B cell (primary cell): ENCODE results near the gene TPGS2. TPM values are rescaled to one million over a fixed set of nuclear protein-coding genes. Genes with fewer than 3 reads are reported as not detected.

Source experiments
- ATAC-seq: fragments of 200-7000 bp; cut with Tn5 transposase; one replicate; pipeline ENCODE4 v1.10.0; 2021; ENCODE audit warnings: low read depth, mild to moderate bottlenecking, moderate number of reproducible peaks, moderate library complexity
- CTCF ChIA-PET: fragments of 350-600 bp; sonication (Branson Sonifier 250); formaldehyde crosslinking; loops from one replicate; lab custom pipeline; 2021; ENCODE audit warnings: antibody characterized with exemption, inconsistent platforms; lab: Charles Lee
- POLR2A ChIA-PET: fragments of 350-600 bp; sonication (Branson Sonifier 250); formaldehyde crosslinking; loops from one replicate; lab custom pipeline; 2021; ENCODE audit warnings: antibody characterized with exemption; lab: Charles Lee
- DNase-seq: peaks from one replicate; pipeline ENCODE4 v3.0.0; 2013
- H2AFZ ChIP-seq: 2 replicates; pipeline ENCODE4 v1.6.1; 2012; ENCODE audit warnings: mild to moderate bottlenecking, low read depth, low read length; ENCODE audit not compliant: insufficient read depth, poor library complexity, severe bottlenecking
- H3K27ac ChIP-seq, 2 donors: 1 replicate in 1 of 2; 2 replicates in 1 of 2; pipeline ENCODE4 v1.5.1; 2012 to 2013; ENCODE audit warnings: low read length in 2 of 2, mild to moderate bottlenecking in 2 of 2, moderate library complexity in 1 of 2
- H3K27me3 ChIP-seq, 4 experiments: fragments of 200-600 bp in 1 of 4; sonication (generic) in 1 of 4; replicated peaks in 1 of 4; 1 replicate in 2 of 4; 2 replicates in 2 of 4; pipeline versions ENCODE4 v1.6.1 to v1.7.0; 2013 to 2016; ENCODE audit warnings: low read length in 3 of 4, mild to moderate bottlenecking in 2 of 4, mixed read lengths in 1 of 4, moderate library complexity in 1 of 4; ENCODE audit not compliant: insufficient read depth in 4 of 4, control insufficient read depth in 3 of 4; ENCODE audit errors: control extremely low read depth in 1 of 4
- H3K36me3 ChIP-seq, 2 experiments: replicated peaks in 1 of 2; 1 replicate in 1 of 2; 2 replicates in 1 of 2; pipeline versions ENCODE4 v1.6.1 to v1.7.1; 2013; ENCODE audit warnings: low read length in 1 of 2; ENCODE audit not compliant: insufficient read depth in 2 of 2, control insufficient read depth in 1 of 2; ENCODE audit errors: control extremely low read depth in 1 of 2, extremely low read depth in 1 of 2
- H3K4me1 ChIP-seq, 2 donors: fragments of 200-600 bp in 1 of 2; sonication (generic) in 1 of 2; 1 replicate in 1 of 2; 2 replicates in 1 of 2; pipeline versions ENCODE4 v1.5.1 to v1.6.1; 2013 to 2017; ENCODE audit warnings: low read length in 2 of 2; ENCODE audit not compliant: control insufficient read depth in 2 of 2, insufficient read depth in 2 of 2
- H3K4me2 ChIP-seq: replicated peaks from 2 replicates; pipeline ENCODE3; 2012; ENCODE audit warnings: mild to moderate bottlenecking, low read depth, low read length; ENCODE audit not compliant: poor library complexity, severe bottlenecking
- H3K4me3 ChIP-seq, 5 experiments: fragments of 200-600 bp in 1 of 5; sonication (generic) in 1 of 5; 1 replicate in 3 of 5; 2 replicates in 2 of 5; pipeline versions ENCODE4 v1.5.1 to v1.7.0; 2011 to 2016; ENCODE audit warnings: low read length in 4 of 5, mild to moderate bottlenecking in 4 of 5, low read depth in 2 of 5, control low read depth in 1 of 5, moderate library complexity in 1 of 5; ENCODE audit not compliant: insufficient read depth in 1 of 5; ENCODE audit errors: control extremely low read depth in 1 of 5, extremely low read depth in 1 of 5
- H3K79me2 ChIP-seq: fragments of 200-600 bp; sonication (generic); one replicate; pipeline ENCODE4 v1.6.0; 2016; ENCODE audit warnings: low read length; ENCODE audit not compliant: control insufficient read depth, insufficient read depth
- H3K9ac ChIP-seq: fragments of 200-600 bp; sonication (generic); 2 replicates; pipeline ENCODE4 v1.6.1; 2017; ENCODE audit warnings: mild to moderate bottlenecking, low read length, moderate library complexity
- H3K9me3 ChIP-seq, 3 donors: one replicate each; pipeline versions ENCODE4 v1.6.1 to v1.7.1; 2013; ENCODE audit warnings: low read length in 2 of 3; ENCODE audit not compliant: control insufficient read depth in 2 of 3, insufficient read depth in 1 of 3; ENCODE audit errors: control extremely low read depth in 1 of 3
- H4K20me1 ChIP-seq: 2 replicates; pipeline ENCODE4 v1.6.0; 2012; ENCODE audit warnings: mild to moderate bottlenecking, low read length; ENCODE audit not compliant: insufficient read depth, control insufficient read depth, poor library complexity, severe bottlenecking
- H3K27ac Mint-ChIP-seq: one replicate; pipeline ENCODE4 v1.8.0; 2021; ENCODE audit warnings: mixed read lengths
- H3K27me3 Mint-ChIP-seq: one replicate; pipeline ENCODE4 v1.8.0; 2021; ENCODE audit warnings: mixed read lengths
- H3K4me1 Mint-ChIP-seq: one replicate; pipeline ENCODE4 v1.8.0; 2021; ENCODE audit warnings: mixed read lengths
- H3K4me3 Mint-ChIP-seq: one replicate; pipeline ENCODE4 v1.8.0; 2021; ENCODE audit warnings: mixed read lengths
- H3K9me3 Mint-ChIP-seq: one replicate; pipeline ENCODE4 v1.8.0; 2022; ENCODE audit warnings: mixed read lengths; ENCODE audit not compliant: insufficient read depth
- EZH2 ChIP-seq: IDR thresholded peaks from 2 replicates; pipeline ENCODE4 v1.6.1; 2012; ENCODE audit warnings: borderline replicate concordance, low read depth, mild to moderate bottlenecking, moderate library complexity, low read length; ENCODE audit not compliant: insufficient read depth, poor library complexity, severe bottlenecking
- WGBS: methylation state at CpG from one replicate; pipeline ENCODE4 v1.1.5; 2013; ENCODE audit warnings: missing lambda C conversion rate; ENCODE audit not compliant: insufficient coverage; 5-methylcytosine and 5-hydroxymethylcytosine counted together
- intact Hi-C: fragments of 100-400 bp; cut with micrococcal nuclease; formaldehyde crosslinking; loops from one replicate; pipeline ENCODE4 v1.10.0; 2022
- polyA plus RNA-seq: library from polyadenylated mRNA; depleted of rRNA; stranded (reverse); fragments of >200 nt; gene quantifications from 2 replicates; pipeline ENCODE4 v1.2.3, GENCODE V29; 2012
- total RNA-seq, 2 donors: library from RNA; stranded (reverse); fragments of 120-200 nt in 1 of 2; gene quantifications; 1 replicate in 1 of 2; 2 replicates in 1 of 2; pipeline versions ENCODE4 v1.2.3 to v1.2.4, GENCODE V29; 2013 to 2022
- TF ChIP-seq, protein P1 (sequence below): fragments of 200-600 bp; IDR thresholded peaks from one replicate; pipeline ENCODE4 v1.8.0; 2022; ENCODE audit warnings: antibody characterized with exemption, mild to moderate bottlenecking

The TPGS2 gene
- total and polyA plus RNA-seq, 2 donors (not counting 1 experiment from before 2014, with no cell fraction given) = 45.2 to 50.9 TPM

DNA sequence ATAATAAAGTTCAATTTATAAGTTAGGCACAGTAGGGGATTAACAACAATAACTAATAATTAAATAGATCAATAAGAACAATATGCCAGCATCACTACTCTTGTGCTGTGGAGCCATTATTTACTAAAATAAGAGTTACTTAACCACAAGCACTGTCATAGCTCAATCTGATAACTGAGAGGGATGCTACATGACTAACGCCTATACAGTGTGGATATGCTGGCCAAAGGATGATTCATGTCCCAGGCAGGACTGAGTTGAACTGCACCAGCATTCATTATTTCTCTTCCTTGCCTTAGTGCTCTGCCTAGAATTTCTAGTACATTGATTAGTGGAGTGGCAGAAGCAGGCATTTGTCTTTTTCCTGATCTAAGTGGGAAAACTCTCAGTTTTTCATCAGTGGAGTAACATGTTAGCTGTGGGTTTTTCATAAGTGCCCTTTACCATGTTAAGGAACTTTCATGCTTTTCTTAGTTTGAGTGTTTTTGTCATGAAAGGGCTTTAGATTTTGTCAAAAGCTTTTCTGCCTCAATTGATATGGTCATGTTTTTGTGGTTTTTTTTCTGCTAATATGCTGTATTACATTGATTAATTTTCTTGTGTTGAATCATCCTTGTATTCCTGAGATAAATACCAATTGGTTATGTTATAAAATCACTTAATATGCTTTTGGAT lies 21.9 kb upstream of the TPGS2 start:
- H3K4me3 Mint-ChIP-seq = no peak overlapping the region
- no peaks in the 10 kb centered on the region for H3K4me1 Mint-ChIP-seq
- no peak overlapping the region for H3K27ac Mint-ChIP-seq
- no peak overlapping the region for H3K27ac ChIP-seq
- no CpG with 5 or more reads among the region's 1 CpG for WGBS
- peaks cover 0 to 6% (median 0%) of the 10 kb centered on the region in 3 donors for H3K9me3 ChIP-seq
- peaks cover 4% of the 10 kb centered on the region for H3K9me3 Mint-ChIP-seq
- H4K20me1 ChIP-seq = no peaks in the 10 kb centered on the region
- no peaks in the 10 kb centered on the region for H3K79me2 ChIP-seq
- no peak overlapping the region for H3K9ac ChIP-seq
- no peaks in the 10 kb centered on the region for H3K4me1 ChIP-seq
- H3K27me3 Mint-ChIP-seq = no peaks in the 10 kb centered on the region
- H2AFZ ChIP-seq = no peak overlapping the region
- intact Hi-C loops = no loop called here
- DNase-seq = no peak
- no peaks in the 10 kb centered on the region for H3K27me3 ChIP-seq
- ChIA-PET POLR2A (no interaction called here), CTCF (no interaction called here)
- H3K4me2 ChIP-seq = no peak overlapping the region
- H3K4me3 ChIP-seq = no peak overlapping the region
- TF ChIP-seq, protein P1, sequence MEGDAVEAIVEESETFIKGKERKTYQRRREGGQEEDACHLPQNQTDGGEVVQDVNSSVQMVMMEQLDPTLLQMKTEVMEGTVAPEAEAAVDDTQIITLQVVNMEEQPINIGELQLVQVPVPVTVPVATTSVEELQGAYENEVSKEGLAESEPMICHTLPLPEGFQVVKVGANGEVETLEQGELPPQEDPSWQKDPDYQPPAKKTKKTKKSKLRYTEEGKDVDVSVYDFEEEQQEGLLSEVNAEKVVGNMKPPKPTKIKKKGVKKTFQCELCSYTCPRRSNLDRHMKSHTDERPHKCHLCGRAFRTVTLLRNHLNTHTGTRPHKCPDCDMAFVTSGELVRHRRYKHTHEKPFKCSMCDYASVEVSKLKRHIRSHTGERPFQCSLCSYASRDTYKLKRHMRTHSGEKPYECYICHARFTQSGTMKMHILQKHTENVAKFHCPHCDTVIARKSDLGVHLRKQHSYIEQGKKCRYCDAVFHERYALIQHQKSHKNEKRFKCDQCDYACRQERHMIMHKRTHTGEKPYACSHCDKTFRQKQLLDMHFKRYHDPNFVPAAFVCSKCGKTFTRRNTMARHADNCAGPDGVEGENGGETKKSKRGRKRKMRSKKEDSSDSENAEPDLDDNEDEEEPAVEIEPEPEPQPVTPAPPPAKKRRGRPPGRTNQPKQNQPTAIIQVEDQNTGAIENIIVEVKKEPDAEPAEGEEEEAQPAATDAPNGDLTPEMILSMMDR = no peak
- no peak for TF ChIP-seq EZH2
- no peak for ATAC-seq
- H3K36me3 ChIP-seq = no peaks in the 10 kb centered on the region

DNA sequence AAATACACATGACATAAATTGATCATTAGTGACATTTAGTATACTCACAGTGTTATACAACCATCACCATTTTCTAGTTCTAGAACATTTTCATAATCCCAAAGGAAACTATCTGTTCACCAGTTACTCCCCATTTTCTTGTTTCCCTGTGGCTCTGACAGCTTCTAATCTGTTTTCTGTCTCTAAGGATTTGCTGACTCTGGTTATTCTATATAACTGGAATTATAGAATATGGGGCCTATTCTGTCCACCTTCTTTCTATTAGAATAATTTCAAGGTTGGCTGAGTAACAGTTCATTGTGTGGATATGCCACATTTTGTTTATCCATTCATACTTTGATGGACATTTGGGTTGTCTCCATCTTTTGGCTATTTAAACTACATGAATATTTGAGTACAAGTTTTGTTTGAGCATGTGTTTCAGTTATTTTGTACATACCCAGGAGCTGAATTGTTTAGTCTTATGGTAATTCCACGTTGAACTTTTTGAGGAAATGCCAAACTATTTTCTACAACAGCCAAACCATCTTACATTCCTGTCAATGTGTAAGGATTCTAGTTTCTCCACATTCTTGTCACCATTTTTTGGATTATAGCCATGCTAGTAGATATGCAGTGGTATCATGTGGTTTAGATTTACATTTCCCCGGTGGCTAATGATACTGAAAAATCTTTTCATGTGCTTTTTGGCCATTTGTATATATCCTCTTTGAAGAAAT lies 20.6 kb upstream of the TPGS2 start:
- ChIA-PET POLR2A (no interaction called here), CTCF (no interaction called here)
- no peak overlapping the region for H3K4me3 ChIP-seq
- no peaks in the 10 kb centered on the region for H3K4me1 ChIP-seq
- no peak overlapping the region for H2AFZ ChIP-seq
- H3K9ac ChIP-seq = no peak overlapping the region
- intact Hi-C loops = no loop called here
- no peak for ATAC-seq
- no peaks in the 10 kb centered on the region for H3K36me3 ChIP-seq
- WGBS = no CpG with 5 or more reads among the region's 2 CpGs
- H3K9me3 ChIP-seq = peaks cover 0 to 6% (median 0%) of the 10 kb centered on the region in 3 donors
- no peaks in the 10 kb centered on the region for H3K27me3 Mint-ChIP-seq
- no peak overlapping the region for H3K27ac Mint-ChIP-seq
- H4K20me1 ChIP-seq = no peaks in the 10 kb centered on the region
- no peaks in the 10 kb centered on the region for H3K79me2 ChIP-seq
- no peak overlapping the region for H3K4me3 Mint-ChIP-seq
- TF ChIP-seq, protein P1 = no peak
- TF ChIP-seq EZH2 = no peak
- no peak for DNase-seq
- no peak overlapping the region for H3K27ac ChIP-seq
- H3K9me3 Mint-ChIP-seq = peaks cover 4% of the 10 kb centered on the region
- no peaks in the 10 kb centered on the region for H3K27me3 ChIP-seq
- H3K4me1 Mint-ChIP-seq = no peaks in the 10 kb centered on the region
- H3K4me2 ChIP-seq = no peak overlapping the region
